ENCODE data around the gene GORASP2.

Gene GORASP2

GRCh38 chr2:171008550-171009205 lies 79.6 kb downstream of the GORASP2 start:
- DNase-seq, result no peak

DNA sequence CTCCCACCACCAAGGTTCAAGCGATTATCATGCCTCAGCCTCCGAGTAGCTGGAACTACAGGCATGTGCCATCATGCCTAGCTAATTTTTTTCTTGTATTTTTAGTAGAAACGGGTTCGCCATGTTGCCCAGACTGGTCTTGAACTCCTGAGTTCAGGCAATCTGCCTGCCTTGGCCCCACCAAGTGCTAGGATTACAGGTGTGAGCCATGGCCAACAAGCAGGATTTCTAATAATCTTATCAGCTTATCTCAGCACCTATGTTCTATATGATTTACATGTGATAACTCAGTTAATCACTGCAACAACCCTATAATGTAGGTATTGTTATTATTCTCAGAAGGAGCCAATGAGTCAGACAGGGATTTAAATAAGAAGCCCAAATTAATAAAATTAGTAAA lies 80.3 kb downstream of the GORASP2 start:
- no peak for DNase-seq

GRCh38 chr2:171013851-171014250 lies 84.8 kb downstream of the GORASP2 start:
- no peak for DNase-seq

- DNase-seq, result no peak
Observed at GRCh38 chr2:171016125-171016524, 87.1 kb downstream of the GORASP2 start.
